Measurements from ENCODE around the gene SLC16A5. TPM values are rescaled to one million over a fixed set of nuclear protein-coding genes. Genes with fewer than 3 reads are reported as not detected.

Gene SLC16A5
- total RNA-seq, 1 donor from 2014 or later, result 16.4 TPM

DNA sequence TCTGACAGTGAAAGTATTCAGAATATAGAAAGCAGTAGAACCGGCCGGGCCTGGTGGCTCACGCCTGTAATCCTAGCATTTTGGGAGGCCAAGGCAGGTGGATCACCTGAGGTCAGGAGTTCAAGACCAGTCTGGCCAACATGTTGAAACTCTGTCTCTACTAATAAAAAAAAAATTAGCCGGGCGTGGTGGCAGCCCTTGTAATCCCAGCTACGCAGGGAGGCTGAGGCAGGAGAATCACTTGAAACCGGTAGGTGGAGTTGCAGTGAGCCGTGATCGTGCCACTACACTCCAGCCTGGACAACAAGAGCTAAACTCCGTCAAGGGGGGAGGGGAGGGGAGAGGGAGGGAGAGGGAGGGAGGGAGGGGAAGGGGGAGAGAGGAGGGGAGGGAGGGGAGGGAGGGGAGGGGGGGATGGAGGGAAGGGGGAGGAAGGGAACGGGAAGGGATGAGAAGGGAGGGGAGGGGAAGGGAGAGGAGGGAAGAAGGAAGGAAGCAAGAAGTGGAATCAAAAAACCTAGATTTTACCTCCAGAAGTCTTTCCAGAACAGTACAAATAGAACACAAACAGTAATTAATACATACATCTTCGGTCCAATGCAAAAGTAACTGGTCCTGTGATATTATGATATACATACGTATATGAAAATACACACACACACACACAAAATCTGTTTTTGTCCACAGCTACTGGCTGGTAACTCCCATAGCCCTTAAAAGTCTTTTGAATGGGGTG, 54.6 kb downstream of the SLC16A5 start:
- H3K36me3 Mint-ChIP-seq, result peaks cover 21% of the 10 kb centered on the region
- no peaks in the 10 kb centered on the region for H3K9me3 Mint-ChIP-seq
- no peaks in the 10 kb centered on the region for H3K27me3 Mint-ChIP-seq
- H3K4me1 Mint-ChIP-seq (ENCODE audit: unreplicated experiment), result no peaks in the 10 kb centered on the region
- H3K27ac Mint-ChIP-seq, result no peak overlapping the region
- TF ChIP-seq, protein P1, sequence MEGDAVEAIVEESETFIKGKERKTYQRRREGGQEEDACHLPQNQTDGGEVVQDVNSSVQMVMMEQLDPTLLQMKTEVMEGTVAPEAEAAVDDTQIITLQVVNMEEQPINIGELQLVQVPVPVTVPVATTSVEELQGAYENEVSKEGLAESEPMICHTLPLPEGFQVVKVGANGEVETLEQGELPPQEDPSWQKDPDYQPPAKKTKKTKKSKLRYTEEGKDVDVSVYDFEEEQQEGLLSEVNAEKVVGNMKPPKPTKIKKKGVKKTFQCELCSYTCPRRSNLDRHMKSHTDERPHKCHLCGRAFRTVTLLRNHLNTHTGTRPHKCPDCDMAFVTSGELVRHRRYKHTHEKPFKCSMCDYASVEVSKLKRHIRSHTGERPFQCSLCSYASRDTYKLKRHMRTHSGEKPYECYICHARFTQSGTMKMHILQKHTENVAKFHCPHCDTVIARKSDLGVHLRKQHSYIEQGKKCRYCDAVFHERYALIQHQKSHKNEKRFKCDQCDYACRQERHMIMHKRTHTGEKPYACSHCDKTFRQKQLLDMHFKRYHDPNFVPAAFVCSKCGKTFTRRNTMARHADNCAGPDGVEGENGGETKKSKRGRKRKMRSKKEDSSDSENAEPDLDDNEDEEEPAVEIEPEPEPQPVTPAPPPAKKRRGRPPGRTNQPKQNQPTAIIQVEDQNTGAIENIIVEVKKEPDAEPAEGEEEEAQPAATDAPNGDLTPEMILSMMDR (conservative IDR thresholded peaks at IDR 0.05), result no peak
- no peak overlapping the region for H3K4me3 Mint-ChIP-seq
- DNase-seq (ENCODE audit: extremely low spot score, unreplicated experiment), result no peak

DNA sequence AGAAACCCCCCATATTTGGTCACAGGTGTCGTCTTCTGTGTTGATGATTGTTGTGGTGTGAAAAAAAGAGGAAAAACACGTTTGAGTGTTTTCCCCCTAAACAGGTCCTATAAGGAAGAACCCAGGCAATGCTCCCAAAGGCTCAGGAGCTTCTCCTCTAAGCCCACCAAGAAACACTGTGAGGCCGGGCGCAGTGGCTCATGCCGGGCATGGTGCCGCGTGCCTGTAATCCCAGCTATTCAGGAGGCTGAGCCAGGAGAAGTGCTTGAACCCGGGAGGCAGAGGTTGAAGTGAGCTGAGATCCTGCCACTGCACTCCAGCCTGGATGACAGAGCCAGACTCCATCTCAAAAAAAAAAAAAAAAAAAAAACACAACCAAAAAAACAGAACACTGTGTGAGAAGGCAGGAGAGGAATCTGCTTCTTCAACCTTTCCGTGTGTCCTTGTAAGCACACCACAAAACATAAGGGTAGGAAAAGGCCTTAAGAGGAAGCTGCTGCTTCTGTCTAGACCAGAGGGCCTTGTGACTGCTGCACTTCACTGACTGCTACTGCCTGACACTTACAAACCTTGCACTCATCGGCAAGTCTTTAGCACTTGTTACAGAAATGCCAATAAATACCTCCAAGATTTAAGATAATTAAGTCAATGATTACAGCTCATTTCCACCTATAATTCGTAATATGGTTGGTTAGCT, 57.2 kb downstream of the SLC16A5 start:
- Mint-ChIP-seq H3K9me3 (no peaks in the 10 kb centered on the region), H3K4me3 (no peak overlapping the region), H3K27ac (no peak overlapping the region), H3K27me3 (no peaks in the 10 kb centered on the region), H3K4me1 (ENCODE audit: unreplicated experiment) (peaks cover 8% of the 10 kb centered on the region), H3K36me3 (peaks cover 28% of the 10 kb centered on the region)
- TF ChIP-seq, protein P1 (conservative IDR thresholded peaks at IDR 0.05), result no peak
- DNase-seq (ENCODE audit: extremely low spot score, unreplicated experiment), result no peak

DNA sequence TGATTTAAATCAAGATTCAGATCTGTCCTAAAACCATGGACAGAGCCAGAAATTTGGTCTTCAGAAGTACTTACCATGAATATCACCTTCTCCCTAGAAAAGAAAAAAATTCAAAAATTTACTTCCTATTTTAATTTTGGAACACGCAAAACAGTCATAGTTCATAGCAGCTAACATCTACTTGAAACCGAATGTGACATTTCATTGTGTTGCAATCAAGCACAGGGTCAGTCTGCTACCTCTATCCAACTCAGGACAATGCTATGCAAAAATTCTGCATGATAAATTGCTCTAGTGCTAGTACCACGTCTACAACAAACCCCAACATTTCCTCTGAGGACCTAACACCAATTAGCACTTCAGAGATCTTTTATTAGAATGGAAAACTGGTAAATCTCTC, 58.8 kb downstream of the SLC16A5 start:
- TF ChIP-seq, protein P1 (conservative IDR thresholded peaks at IDR 0.05), result no peak
- Mint-ChIP-seq H3K9me3 (no peaks in the 10 kb centered on the region), H3K27me3 (no peaks in the 10 kb centered on the region), H3K36me3 (peaks cover 25% of the 10 kb centered on the region), H3K27ac (no peak overlapping the region), H3K4me3 (no peak overlapping the region), H3K4me1 (ENCODE audit: unreplicated experiment) (peaks cover 8% of the 10 kb centered on the region)
- DNase-seq (ENCODE audit: extremely low spot score, unreplicated experiment), result no peak

DNA sequence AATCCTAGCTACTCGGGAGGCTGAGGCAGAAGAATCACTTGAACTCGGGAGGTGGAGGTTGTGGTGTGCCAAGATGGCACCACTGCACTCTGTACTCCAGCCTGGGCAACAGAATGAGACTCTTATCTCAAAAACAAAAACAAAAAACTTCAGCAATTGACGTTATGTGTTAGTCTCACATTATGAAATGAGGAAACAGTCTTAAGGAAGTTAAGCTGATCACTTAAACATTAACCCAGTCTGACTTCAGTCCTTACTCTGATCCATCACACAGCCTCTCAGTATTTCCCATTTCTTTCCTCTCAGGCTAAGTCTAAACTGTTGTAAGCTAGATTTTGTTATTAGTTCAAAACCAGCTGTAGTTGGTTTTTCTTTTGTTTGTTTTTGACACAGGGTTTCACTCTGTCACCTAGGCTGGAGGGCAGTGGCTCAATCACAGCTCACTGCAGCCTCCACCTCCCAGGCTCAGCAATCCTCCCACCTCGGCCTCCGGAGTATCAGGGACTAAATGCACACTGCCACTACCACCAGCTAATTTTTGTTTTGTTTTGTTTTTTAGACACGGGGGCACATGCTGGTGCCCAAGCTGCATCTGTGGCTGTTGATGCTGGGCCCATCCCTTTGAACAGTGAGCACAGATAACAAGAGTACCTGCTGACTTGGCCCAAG, 60.3 kb downstream of the SLC16A5 start:
- no peaks in the 10 kb centered on the region for H3K9me3 Mint-ChIP-seq
- TF ChIP-seq, protein P1 (conservative IDR thresholded peaks at IDR 0.05), result no peak
- peak overlapping the region; percentile 59 for H3K27ac Mint-ChIP-seq
- H3K4me3 Mint-ChIP-seq, result no peak overlapping the region
- peaks cover 21% of the 10 kb centered on the region for H3K4me1 Mint-ChIP-seq (ENCODE audit: unreplicated experiment)
- no peaks in the 10 kb centered on the region for H3K27me3 Mint-ChIP-seq
- peaks cover 35% of the 10 kb centered on the region for H3K36me3 Mint-ChIP-seq
- no peak for DNase-seq (ENCODE audit: extremely low spot score, unreplicated experiment)

DNA sequence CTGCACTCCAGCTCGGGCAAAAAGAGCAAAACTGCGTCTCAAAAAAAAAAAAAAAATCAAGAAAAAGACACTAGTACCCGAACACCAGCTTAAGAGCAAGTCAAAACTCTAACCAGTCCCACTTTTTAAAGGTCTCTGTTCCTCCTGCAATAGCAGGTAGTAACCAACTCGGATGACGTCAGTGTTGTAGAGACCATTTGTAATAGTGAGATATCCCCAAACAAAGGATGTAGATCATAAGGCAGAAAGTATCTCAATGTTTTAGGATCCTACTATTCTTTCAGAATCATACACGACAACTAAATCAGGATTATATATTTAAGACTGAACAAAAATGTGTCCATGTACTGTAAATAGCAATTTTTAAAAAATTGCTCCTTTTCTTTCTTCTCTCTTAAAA, 64.2 kb downstream of the SLC16A5 start:
- TF ChIP-seq, protein P1 (conservative IDR thresholded peaks at IDR 0.05), result no peak
- H3K27me3 Mint-ChIP-seq, result peaks cover 3% of the 10 kb centered on the region
- H3K4me3 Mint-ChIP-seq, result peak overlapping the region; percentile 93
- H3K36me3 Mint-ChIP-seq, result peaks cover 31% of the 10 kb centered on the region
- H3K4me1 Mint-ChIP-seq (ENCODE audit: unreplicated experiment), result peaks cover 27% of the 10 kb centered on the region
- no peak for DNase-seq (ENCODE audit: extremely low spot score, unreplicated experiment)
- H3K9me3 Mint-ChIP-seq, result no peaks in the 10 kb centered on the region
- peak overlapping the region; percentile 88 for H3K27ac Mint-ChIP-seq
